ENCODE results near the gene MORN1.

MORN1 gene

DNA sequence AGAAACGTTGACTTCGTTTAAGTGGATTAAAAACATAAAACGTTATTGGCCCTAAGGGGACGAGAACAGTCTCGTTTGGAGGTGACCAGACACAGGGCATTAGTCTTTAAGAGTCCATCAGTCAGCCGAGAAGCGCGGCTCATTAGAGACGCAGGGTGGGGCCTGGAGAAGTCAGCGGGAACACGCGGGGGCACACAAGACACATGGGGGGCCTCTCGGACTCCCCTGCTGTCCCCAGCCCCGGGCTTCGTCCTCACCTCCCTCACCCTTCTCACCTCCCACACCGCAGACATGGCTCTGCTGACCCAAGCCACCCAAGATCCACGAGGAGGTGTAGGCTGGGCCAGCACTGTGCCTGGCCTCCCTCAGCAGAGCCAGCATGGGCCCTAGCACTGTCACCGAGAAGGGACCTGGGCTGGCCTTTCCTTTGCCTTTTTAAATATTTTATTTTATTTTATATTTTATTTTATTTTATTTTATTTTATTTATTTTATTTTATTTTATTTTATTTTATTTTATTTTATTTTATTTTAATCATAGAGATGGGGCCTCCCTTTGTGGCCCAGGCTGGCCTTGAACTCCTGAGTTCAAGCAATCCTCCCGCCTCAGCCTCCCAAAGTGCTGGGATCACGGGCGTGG lies 48.9 kb downstream of the MORN1 start:
- Histone ChIP-seq H3K9me3 (no peaks in the 10 kb centered on the region), H3K27me3 (no peaks in the 10 kb centered on the region), H3K36me3 (no peaks in the 10 kb centered on the region), H3K4me3 (ENCODE audit: low read depth, low read length) (no peak overlapping the region), H3K4me1 (no peaks in the 10 kb centered on the region)
- TF ChIP-seq, protein P1, sequence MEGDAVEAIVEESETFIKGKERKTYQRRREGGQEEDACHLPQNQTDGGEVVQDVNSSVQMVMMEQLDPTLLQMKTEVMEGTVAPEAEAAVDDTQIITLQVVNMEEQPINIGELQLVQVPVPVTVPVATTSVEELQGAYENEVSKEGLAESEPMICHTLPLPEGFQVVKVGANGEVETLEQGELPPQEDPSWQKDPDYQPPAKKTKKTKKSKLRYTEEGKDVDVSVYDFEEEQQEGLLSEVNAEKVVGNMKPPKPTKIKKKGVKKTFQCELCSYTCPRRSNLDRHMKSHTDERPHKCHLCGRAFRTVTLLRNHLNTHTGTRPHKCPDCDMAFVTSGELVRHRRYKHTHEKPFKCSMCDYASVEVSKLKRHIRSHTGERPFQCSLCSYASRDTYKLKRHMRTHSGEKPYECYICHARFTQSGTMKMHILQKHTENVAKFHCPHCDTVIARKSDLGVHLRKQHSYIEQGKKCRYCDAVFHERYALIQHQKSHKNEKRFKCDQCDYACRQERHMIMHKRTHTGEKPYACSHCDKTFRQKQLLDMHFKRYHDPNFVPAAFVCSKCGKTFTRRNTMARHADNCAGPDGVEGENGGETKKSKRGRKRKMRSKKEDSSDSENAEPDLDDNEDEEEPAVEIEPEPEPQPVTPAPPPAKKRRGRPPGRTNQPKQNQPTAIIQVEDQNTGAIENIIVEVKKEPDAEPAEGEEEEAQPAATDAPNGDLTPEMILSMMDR (IDR thresholded peaks at IDR 0.05; ENCODE audit: low read depth, low read length) = no peak
- DNase-seq = no peak

DNA sequence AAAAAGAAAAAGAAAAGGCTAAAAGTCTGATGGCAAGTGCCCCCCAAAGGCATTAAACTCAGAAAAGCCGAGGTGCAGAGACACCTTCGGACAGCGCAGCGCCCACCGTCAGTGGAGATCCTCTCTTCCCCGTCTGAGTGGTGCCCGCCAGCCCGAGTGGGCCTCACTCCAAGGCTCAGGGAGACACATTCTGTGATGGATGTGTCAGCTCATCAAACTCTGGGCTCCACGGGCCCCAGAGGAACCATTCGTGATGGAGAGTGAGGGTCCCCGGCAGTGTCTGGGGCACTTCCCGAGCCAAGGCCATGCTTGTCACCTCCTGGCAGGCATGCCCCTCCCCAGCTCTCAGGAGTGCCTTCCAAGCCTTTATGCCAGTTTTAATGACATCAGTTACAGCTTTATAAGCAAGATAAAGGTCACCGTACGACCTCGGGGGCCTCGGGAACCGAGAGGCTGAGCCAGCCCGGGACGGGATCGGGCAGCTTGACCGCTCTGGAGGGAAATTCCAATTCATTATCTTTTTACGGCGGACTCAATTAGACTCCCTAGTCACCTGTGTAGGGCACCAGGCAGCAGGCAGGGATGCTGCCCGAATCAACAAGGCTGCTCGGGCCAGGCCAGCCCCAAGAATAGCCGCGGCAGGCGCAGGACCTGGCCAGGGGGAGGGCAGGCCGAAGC lies 49.5 kb downstream of the MORN1 start:
- Histone ChIP-seq H3K36me3 (no peaks in the 10 kb centered on the region), H3K9me3 (no peaks in the 10 kb centered on the region), H3K4me1 (no peaks in the 10 kb centered on the region), H3K27me3 (no peaks in the 10 kb centered on the region), H3K4me3 (ENCODE audit: low read depth, low read length) (no peak overlapping the region)
- no peak for DNase-seq
- TF ChIP-seq, protein P1 (IDR thresholded peaks at IDR 0.05; ENCODE audit: low read depth, low read length) = no peak

DNA sequence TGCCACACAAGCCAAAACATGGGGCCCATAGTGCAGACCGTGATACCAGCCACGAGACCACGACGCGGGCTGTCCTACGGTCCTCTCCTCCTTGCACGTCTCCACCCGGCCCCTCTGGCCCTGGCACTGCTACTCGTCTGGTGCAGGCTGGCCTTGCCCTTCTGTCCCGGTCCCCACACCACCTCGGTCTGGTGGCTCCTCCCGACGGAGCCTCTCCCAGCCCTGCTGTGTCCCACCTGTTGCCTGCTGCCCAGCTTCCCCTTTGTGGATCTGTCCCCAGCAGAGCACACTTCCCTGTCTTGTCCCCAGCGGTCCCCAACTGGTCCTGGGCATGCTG lies 50.5 kb downstream of the MORN1 start:
- TF ChIP-seq, protein P1 (IDR thresholded peaks at IDR 0.05; ENCODE audit: low read depth, low read length) = no peak
- Histone ChIP-seq H3K27me3 (no peaks in the 10 kb centered on the region), H3K4me1 (no peaks in the 10 kb centered on the region), H3K4me3 (ENCODE audit: low read depth, low read length) (no peak overlapping the region), H3K9me3 (no peaks in the 10 kb centered on the region), H3K36me3 (no peaks in the 10 kb centered on the region)
- DNase-seq = no peak

DNA sequence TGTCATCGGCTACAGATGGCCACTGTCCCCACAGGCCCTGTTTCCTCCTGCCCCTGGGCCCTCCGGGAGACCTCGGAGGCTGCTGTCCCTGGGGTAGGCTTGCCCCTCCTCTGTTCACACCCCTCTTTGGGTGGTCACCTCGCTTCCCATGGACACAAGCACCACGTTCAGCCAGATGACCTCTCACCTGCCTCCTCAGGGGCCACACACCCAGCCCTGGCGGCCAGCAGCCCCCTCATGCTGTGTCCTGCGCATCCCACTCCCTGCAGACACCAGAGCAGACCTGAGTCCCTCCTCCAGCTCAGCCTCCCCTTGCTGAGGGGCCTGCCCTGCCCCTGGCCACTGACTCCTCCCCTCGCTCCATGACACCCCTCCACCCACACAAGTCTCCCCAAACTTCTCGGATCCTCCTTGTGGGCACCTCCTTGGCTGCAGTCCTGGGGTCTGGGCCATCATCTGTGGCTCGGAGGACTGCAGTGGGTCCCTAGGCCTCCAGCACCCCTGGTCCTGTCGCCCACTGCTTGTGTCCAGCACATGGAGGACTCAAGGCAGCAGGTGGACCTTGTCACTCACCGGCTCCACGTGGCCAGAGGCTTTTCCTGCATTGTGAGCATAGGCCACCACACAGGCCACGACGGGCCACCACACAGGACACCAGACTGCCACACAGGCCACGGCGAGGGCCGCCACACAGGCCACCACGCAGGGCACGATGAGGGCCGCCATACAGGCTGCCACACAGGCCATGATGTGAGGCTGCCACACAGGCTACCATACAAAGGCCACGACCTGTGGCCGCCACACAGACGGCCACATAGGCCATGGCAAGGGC lies 51.1 kb downstream of the MORN1 start:
- Histone ChIP-seq H3K4me1 (no peaks in the 10 kb centered on the region), H3K4me3 (ENCODE audit: low read depth, low read length) (no peak overlapping the region), H3K27me3 (no peaks in the 10 kb centered on the region), H3K9me3 (no peaks in the 10 kb centered on the region), H3K36me3 (no peaks in the 10 kb centered on the region)
- no peak for DNase-seq
- TF ChIP-seq, protein P1 (IDR thresholded peaks at IDR 0.05; ENCODE audit: low read depth, low read length) = no peak

DNA sequence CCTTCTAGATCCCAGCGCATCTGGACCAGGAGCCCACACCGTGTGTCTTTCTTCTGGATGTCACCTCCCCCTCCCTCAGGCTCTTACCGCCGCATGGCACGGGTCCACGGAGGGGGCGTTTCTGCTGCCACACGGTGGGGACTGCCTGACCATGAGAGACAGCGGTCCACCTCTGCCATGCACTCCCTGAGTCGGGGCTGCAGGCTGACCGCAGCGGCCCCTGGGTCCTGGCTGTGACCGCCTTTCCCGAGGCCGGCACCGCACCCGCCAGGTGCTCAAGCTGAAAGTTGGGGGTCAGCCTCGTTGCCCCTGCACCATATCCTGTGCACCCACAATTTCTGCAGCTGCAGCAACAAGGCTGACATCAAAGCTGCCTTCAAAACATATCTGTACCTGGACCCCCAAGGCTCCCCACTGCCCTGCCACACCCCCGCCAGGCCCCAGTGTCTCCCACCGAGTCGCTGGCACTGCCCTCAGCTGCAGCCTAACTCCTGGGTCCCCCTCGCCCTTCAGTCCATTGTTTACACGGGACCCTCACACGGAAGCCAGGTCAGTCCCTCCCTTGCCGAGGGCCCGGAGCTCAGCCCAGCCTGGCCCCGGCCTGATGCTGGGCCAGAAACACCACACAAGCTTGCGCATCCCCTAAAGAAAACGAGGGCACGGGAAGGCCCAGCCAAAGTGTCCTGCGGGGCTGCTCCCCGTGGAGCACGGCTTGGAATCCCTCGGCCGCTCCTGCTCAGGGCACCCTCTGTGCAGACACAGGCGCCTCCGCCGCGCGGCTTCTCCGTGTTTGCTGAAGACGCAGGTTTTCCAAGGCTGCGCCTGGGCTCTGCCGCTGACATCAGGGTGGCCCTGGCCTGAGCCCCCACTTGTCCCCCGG lies 51.9 kb downstream of the MORN1 start:
- Histone ChIP-seq H3K9me3 (no peaks in the 10 kb centered on the region), H3K27me3 (no peaks in the 10 kb centered on the region), H3K4me3 (ENCODE audit: low read depth, low read length) (no peak overlapping the region), H3K36me3 (no peaks in the 10 kb centered on the region), H3K4me1 (no peaks in the 10 kb centered on the region)
- TF ChIP-seq, protein P1 (IDR thresholded peaks at IDR 0.05; ENCODE audit: low read depth, low read length) = no peak
- DNase-seq = no peak

Measured in BE2C (cell line).